ENCODE data around the gene OCA2.
A peak's percentile ranks its signal among the peaks of the same experiment; 100 is the strongest.

OCA2 gene

DNA sequence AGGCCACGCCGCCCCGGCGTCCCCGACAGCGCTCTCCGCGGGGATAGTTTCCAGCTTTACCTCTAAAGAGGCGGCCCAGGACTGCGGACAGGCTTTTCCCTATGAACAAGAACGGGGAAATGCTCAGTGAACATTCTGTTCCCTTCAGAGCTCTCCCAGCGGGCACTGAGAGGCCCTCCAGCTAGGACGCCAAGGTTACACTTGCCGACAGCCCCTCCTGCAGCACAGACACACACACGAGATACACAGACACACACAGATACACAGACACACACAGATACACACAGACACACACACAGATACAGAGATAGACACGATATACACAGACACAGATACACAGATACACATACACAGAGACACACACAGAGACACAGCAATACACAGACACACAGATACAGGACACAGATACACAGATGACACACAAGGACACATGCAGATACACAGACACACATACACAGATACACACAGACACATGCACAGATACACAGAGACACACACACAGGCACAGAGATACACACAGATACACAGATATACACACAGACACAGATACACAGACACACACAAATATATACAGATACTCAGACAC, 533 bp upstream of the OCA2 start:
- no peaks in the 10 kb centered on the region for H3K36me3 ChIP-seq (ENCODE audit: insufficient read depth, low read depth, low read length)
- peak overlapping the region; percentile 59 for H3K4me3 ChIP-seq (ENCODE audit: low read length)
- H3K9ac ChIP-seq (ENCODE audit: low read depth, low read length): no peak overlapping the region
- peaks cover 7% of the 10 kb centered on the region for H3K4me1 ChIP-seq (ENCODE audit: insufficient read depth, low read length)
- H3K27ac ChIP-seq (ENCODE audit: low read length): no peak overlapping the region
- H3K27me3 ChIP-seq (ENCODE audit: insufficient read depth, low read length): peaks cover 96% of the 10 kb centered on the region
- H3K9me3 ChIP-seq (ENCODE audit: insufficient read depth, low read depth, low read length): no peaks in the 10 kb centered on the region

DNA sequence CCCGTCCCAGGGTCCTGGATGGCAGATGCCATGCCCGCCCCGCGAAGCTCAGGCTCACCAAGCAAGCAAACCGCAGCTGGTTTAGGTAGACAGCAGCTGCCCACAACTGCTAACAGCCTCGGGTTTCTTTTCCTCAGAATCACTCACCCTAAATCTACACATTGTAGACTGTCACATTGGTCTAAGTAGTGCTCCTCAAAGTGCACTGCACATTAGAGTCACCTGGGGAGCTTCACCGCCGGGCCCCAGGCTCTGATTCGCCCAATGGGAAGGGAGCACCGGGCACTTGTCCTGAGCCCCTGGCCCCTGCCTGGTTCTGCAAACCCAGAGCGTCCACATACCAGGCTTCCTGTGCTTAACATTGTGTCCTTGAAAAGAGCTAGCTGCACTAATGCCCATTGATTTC, 752 bp downstream of the OCA2 start:
- Histone ChIP-seq H3K36me3 (ENCODE audit: insufficient read depth, low read depth, low read length) (no peaks in the 10 kb centered on the region), H3K4me1 (ENCODE audit: insufficient read depth, low read length) (peaks cover 7% of the 10 kb centered on the region), H3K9ac (ENCODE audit: low read depth, low read length) (no peak overlapping the region), H3K27me3 (ENCODE audit: insufficient read depth, low read length) (peaks cover 99% of the 10 kb centered on the region), H3K27ac (ENCODE audit: low read length) (no peak overlapping the region), H3K9me3 (ENCODE audit: insufficient read depth, low read depth, low read length) (no peaks in the 10 kb centered on the region), H3K4me3 (ENCODE audit: low read length) (peak overlapping the region; percentile 59; the same call in 1 of the 2 replicates)

GRCh38 chr15:28097656-28098359, 1.3 kb downstream of the OCA2 start:
- Histone ChIP-seq H3K27ac (ENCODE audit: low read length) (no peak overlapping the region), H3K4me3 (ENCODE audit: low read length) (no peak overlapping the region), H3K9ac (ENCODE audit: low read depth, low read length) (no peak overlapping the region), H3K4me1 (ENCODE audit: insufficient read depth, low read length) (peaks cover 7% of the 10 kb centered on the region), H3K36me3 (ENCODE audit: insufficient read depth, low read depth, low read length) (no peaks in the 10 kb centered on the region), H3K9me3 (ENCODE audit: insufficient read depth, low read depth, low read length) (no peaks in the 10 kb centered on the region), H3K27me3 (ENCODE audit: insufficient read depth, low read length) (peaks cover 99% of the 10 kb centered on the region)

DNA sequence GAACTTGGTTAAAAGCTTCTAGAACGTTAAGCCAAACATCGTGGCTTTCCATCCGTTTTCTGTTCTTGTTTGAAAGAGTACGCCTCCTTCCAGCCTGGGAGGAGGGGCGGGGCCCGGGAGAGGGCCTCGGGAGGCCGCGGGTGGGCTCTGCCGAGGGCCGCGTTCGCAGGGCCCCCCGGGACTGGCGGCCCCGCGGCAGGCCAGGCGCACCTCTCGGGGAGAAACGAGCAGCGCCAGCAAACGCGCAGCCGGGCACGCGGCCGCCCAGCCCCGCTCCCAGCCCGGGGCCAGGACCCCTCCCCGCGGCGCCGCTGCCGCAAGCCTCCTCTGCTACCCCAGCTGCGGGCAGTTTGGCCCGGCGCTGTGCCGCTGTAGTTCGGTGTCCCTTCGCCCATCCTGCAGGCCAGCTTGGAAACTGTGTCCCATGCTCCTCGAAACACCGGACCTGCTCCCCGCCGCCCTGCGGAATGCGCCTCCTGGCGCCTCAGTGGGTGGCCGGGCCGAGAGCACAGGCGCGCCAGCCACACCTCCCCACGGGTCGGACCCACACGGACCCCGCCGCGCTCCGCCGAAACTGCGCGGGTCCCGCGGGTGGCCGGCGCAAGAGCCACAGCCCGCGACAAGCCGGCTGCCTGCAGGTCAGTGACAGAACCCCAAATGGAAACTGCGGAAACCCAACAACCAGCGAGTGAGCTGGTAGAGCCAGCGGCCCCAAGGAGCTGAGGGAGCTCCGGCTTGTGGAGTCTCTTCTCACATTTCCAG, 2.3 kb downstream of the OCA2 start:
- Histone ChIP-seq H3K4me3 (ENCODE audit: low read length) (peak overlapping the region; percentile 69), H3K9ac (ENCODE audit: low read depth, low read length) (no peak overlapping the region), H3K27ac (ENCODE audit: low read length) (no peak overlapping the region), H3K27me3 (ENCODE audit: insufficient read depth, low read length) (peaks cover 96% of the 10 kb centered on the region), H3K9me3 (ENCODE audit: insufficient read depth, low read depth, low read length) (no peaks in the 10 kb centered on the region), H3K4me1 (ENCODE audit: insufficient read depth, low read length) (peaks cover 7% of the 10 kb centered on the region), H3K36me3 (ENCODE audit: insufficient read depth, low read depth, low read length) (no peaks in the 10 kb centered on the region)

DNA sequence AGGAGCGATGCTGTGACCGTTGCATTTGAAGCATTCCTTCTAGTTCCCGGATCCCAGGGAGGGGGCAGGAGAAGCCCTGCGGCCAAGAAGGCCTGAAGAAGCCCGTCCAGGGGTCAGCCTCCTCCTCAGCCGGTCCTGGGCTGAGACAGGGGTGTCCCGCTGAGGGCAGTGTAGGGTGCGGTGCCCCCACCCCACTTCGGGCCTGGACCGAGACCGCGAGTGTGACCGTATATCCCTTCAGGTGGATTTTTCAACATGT, 2.8 kb downstream of the OCA2 start:
- 0 out of 2 replicates have a peak, but pooled peaks cover under 1% of the 10 kb centered on the region for H3K9me3 ChIP-seq (ENCODE audit: insufficient read depth, low read depth, low read length)
- no peaks in the 10 kb centered on the region for H3K36me3 ChIP-seq (ENCODE audit: insufficient read depth, low read depth, low read length)
- peaks cover 7% of the 10 kb centered on the region for H3K4me1 ChIP-seq (ENCODE audit: insufficient read depth, low read length)
- no peak overlapping the region for H3K27ac ChIP-seq (ENCODE audit: low read length)
- peak overlapping the region; percentile 69 for H3K4me3 ChIP-seq (ENCODE audit: low read length)
- peaks cover 91% of the 10 kb centered on the region for H3K27me3 ChIP-seq (ENCODE audit: insufficient read depth, low read length)
- H3K9ac ChIP-seq (ENCODE audit: low read depth, low read length): no peak overlapping the region

- Histone ChIP-seq H3K9ac (ENCODE audit: low read depth, low read length) (no peak overlapping the region), H3K27me3 (ENCODE audit: insufficient read depth, low read length) (peaks cover 77% of the 10 kb centered on the region), H3K36me3 (ENCODE audit: insufficient read depth, low read depth, low read length) (no peaks in the 10 kb centered on the region), H3K9me3 (ENCODE audit: insufficient read depth, low read depth, low read length) (0 out of 2 replicates have a peak, but pooled peaks cover 3% of the 10 kb centered on the region), H3K4me3 (ENCODE audit: low read length) (peak overlapping the region; percentile 69), H3K27ac (ENCODE audit: low read length) (no peak overlapping the region), H3K4me1 (ENCODE audit: insufficient read depth, low read length) (peaks cover 7% of the 10 kb centered on the region)
Measured at GRCh38 chr15:28094732-28095521, 4.2 kb downstream of the OCA2 start.

GRCh38 chr15:28093752-28094535, 5.2 kb downstream of the OCA2 start:
- Histone ChIP-seq H3K9ac (ENCODE audit: low read depth, low read length) (no peak overlapping the region), H3K4me3 (ENCODE audit: low read length) (peak overlapping the region; percentile 69; the same call in 1 of the 2 replicates), H3K4me1 (ENCODE audit: insufficient read depth, low read length) (peaks cover 6% of the 10 kb centered on the region), H3K36me3 (ENCODE audit: insufficient read depth, low read depth, low read length) (no peaks in the 10 kb centered on the region), H3K9me3 (ENCODE audit: insufficient read depth, low read depth, low read length) (peaks cover 3% of the 10 kb centered on the region; the same call in 1 of the 2 replicates), H3K27me3 (ENCODE audit: insufficient read depth, low read length) (peaks cover 68% of the 10 kb centered on the region), H3K27ac (ENCODE audit: low read length) (no peak overlapping the region)

DNA sequence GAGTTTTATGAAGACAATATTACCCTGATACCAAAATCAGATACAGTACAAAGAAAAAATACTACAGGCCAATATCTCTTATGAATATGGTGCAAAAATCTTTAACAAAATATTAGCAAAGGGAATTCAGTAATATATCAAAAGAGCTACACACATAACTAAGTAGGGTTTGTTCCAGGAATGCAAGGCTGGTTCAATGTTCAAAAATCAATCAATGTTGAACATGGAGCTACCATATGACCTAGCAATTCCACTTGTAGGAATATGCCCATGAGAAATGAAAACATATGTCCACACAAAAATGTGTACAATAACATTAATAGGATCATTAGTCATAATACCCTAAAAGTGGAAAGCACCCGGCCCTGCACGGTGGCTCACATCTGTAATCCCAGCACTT, 7.8 kb downstream of the OCA2 start:
- Histone ChIP-seq H3K9me3 (ENCODE audit: insufficient read depth, low read depth, low read length) (peaks cover 7% of the 10 kb centered on the region; the same call in 1 of the 2 replicates), H3K36me3 (ENCODE audit: insufficient read depth, low read depth, low read length) (no peaks in the 10 kb centered on the region), H3K4me1 (ENCODE audit: insufficient read depth, low read length) (no peaks in the 10 kb centered on the region), H3K4me3 (ENCODE audit: low read length) (no peak overlapping the region), H3K27ac (ENCODE audit: low read length) (no peak overlapping the region), H3K27me3 (ENCODE audit: insufficient read depth, low read length) (peaks cover 42% of the 10 kb centered on the region), H3K9ac (ENCODE audit: low read depth, low read length) (no peak overlapping the region)

DNA sequence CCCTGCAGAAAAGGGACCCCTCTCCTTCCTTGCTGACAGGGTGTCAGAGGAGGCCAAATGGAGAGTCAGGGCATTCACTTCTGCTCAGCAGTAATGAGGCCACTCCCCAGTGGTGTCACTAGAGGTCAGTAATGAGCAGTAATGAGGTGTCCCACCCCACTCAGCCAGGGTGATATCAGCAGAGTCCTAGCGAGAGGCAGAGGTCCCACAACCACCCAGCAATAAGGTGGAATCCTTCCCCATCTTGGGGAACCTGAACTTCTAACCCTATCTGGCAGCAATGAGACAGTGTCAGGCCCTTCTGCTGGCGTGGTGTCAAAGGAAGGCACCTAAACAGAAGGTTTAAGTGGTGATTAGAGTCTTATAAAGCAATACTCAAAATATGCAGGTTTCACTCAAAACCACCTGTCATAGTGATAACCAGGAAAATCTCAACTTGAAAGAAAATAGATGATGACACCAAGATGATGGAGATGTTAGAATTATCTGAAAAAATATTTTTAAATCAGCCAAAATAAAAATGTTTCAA, 12.9 kb downstream of the OCA2 start:
- no peak overlapping the region for H3K9ac ChIP-seq (ENCODE audit: low read depth, low read length)
- H3K27me3 ChIP-seq (ENCODE audit: insufficient read depth, low read length): no peaks in the 10 kb centered on the region
- no peaks in the 10 kb centered on the region for H3K4me1 ChIP-seq (ENCODE audit: insufficient read depth, low read length)
- no peaks in the 10 kb centered on the region for H3K36me3 ChIP-seq (ENCODE audit: insufficient read depth, low read depth, low read length)
- H3K4me3 ChIP-seq (ENCODE audit: low read length): no peak overlapping the region
- H3K27ac ChIP-seq (ENCODE audit: low read length): no peak overlapping the region
- H3K9me3 ChIP-seq (ENCODE audit: insufficient read depth, low read depth, low read length): peaks cover 6% of the 10 kb centered on the region; the same call in 1 of the 2 replicates

- Histone ChIP-seq H3K27me3 (ENCODE audit: insufficient read depth, low read length) (no peaks in the 10 kb centered on the region), H3K4me1 (ENCODE audit: insufficient read depth, low read length) (no peaks in the 10 kb centered on the region; the same call in 1 of the 2 replicates), H3K36me3 (ENCODE audit: insufficient read depth, low read depth, low read length) (no peaks in the 10 kb centered on the region), H3K4me3 (ENCODE audit: low read length) (no peak overlapping the region), H3K9ac (ENCODE audit: low read depth, low read length) (no peak overlapping the region), H3K9me3 (ENCODE audit: insufficient read depth, low read depth, low read length) (peaks cover 5% of the 10 kb centered on the region; the same call in 1 of the 2 replicates), H3K27ac (ENCODE audit: low read length) (no peak overlapping the region)
Measured at GRCh38 chr15:28085489-28086174, 13.5 kb downstream of the OCA2 start.
